DMS 273 (cell line): ENCODE measurements around the gene RP2.
A peak's percentile ranks its signal among the peaks of the same experiment; 100 is the strongest.

Experiments used
- DNase-seq: peaks from one replicate; lab custom pipeline; 2025; ENCODE audit not compliant: unreplicated experiment; lab: John Stamatoyannopoulos, UW

The RP2 gene

GRCh38 chrX:46836701-46837557, at the start of gene RP2:
TSS of gene RP2 (plus strand) at chrX:46837043. CDS start at chrX:46837101, 58 bp downstream.
- DNase-seq: peak; percentile 98

GRCh38 chrX:46788902-46789301, 47.9 kb upstream of the RP2 start:
- DNase-seq: no peak

- DNase-seq: no peak
Measured at GRCh38 chrX:46791927-46792809, 44.7 kb upstream of the RP2 start.

GRCh38 chrX:46792810-46793188, 44.0 kb upstream of the RP2 start:
- no peak for DNase-seq

- no peak for DNase-seq
Measured at GRCh38 chrX:46793386-46794143, 43.3 kb upstream of the RP2 start.

GRCh38 chrX:46796574-46797191, 40.2 kb upstream of the RP2 start:
- peak; percentile 84 for DNase-seq

- peak; percentile 56 for DNase-seq
Measured at GRCh38 chrX:46803140-46803539, 33.7 kb upstream of the RP2 start.

GRCh38 chrX:46805270-46805669, 31.6 kb upstream of the RP2 start:
- DNase-seq: no peak

GRCh38 chrX:46811121-46811520, 25.7 kb upstream of the RP2 start:
- no peak for DNase-seq

- DNase-seq: no peak
Measured at GRCh38 chrX:46812445-46812844, 24.4 kb upstream of the RP2 start.

- DNase-seq: no peak
Measured at GRCh38 chrX:46814966-46815365, 21.9 kb upstream of the RP2 start.

GRCh38 chrX:46819136-46819535, 17.7 kb upstream of the RP2 start:
- DNase-seq: peak; percentile 62

GRCh38 chrX:46820391-46821100, 16.3 kb upstream of the RP2 start:
- no peak for DNase-seq

- DNase-seq: peak; percentile 66
Measured at GRCh38 chrX:46823481-46823880, 13.4 kb upstream of the RP2 start.

- DNase-seq: no peak
Measured at GRCh38 chrX:46831765-46832327, 5.0 kb upstream of the RP2 start.

- peak; percentile 28 for DNase-seq
Measured at GRCh38 chrX:46837558-46838485, 979 bp downstream of the RP2 start.

- no peak for DNase-seq
Measured at GRCh38 chrX:46838486-46838870, 1.6 kb downstream of the RP2 start.

GRCh38 chrX:46838974-46839480, 2.2 kb downstream of the RP2 start:
- DNase-seq: no peak

GRCh38 chrX:46840946-46841345, 4.1 kb downstream of the RP2 start:
- no peak for DNase-seq
